Endothelial cell of umbilical vein (primary cell): Measurements from ENCODE around the gene LCOR. TPM values are rescaled to one million over a fixed set of nuclear protein-coding genes. Genes with fewer than 3 reads are reported as not detected.

Experiments used
- BruUV-seq: library from RNA; stranded (reverse); fragments of 400-500 nt; replicated peaks from 2 replicates; lab custom pipeline; 2021; lab: Mats Ljungman, UMichigan
- CTCF ChIA-PET: fragments of 300-600, 350-600 bp; sonication (Branson Sonifier 250); formaldehyde crosslinking; loops from one replicate; lab custom pipeline; 2021; ENCODE audit warnings: antibody characterized with exemption, inconsistent platforms; lab: Charles Lee
- POLR2A ChIA-PET: fragments of 300-600, 350-600 bp; sonication (Branson Sonifier 250); formaldehyde crosslinking; loops from one replicate; lab custom pipeline; 2021; ENCODE audit warnings: antibody characterized with exemption, inconsistent platforms; lab: Charles Lee
- DNase-seq: peaks from one replicate; pipeline ENCODE4 v3.0.0-alpha.2; 2011; ENCODE audit warnings: low read depth, low spot score
- FAIRE-seq: peaks from 2 replicates; lab custom pipeline; 2011; peaks lifted over from hg19 to GRCh38; lab: Jason Lieb, UNC
- H2AFZ ChIP-seq: 2 replicates; pipeline ENCODE4 v1.6.0; 2012; ENCODE audit warnings: low read depth, low read length, control low read depth, inconsistent platforms
- H3K27ac ChIP-seq: 2 replicates; pipeline ENCODE4 v1.5.1; 2011; ENCODE audit warnings: low read depth, mild to moderate bottlenecking, control low read depth, low read length, moderate library complexity; ENCODE audit not compliant: insufficient read depth
- H3K27me3 ChIP-seq, 2 experiments: 2 replicates each; pipeline versions ENCODE4 v1.6.0 to v1.6.1; 2011; ENCODE audit warnings: low read length in 2 of 2, mixed read lengths in 1 of 2; ENCODE audit not compliant: control insufficient read depth in 2 of 2, insufficient read depth in 2 of 2
- H3K36me3 ChIP-seq, 2 experiments: 2 replicates in 1 of 2; 3 replicates in 1 of 2; pipeline ENCODE4 v1.5.1; 2011; ENCODE audit warnings: low read length in 2 of 2, mild to moderate bottlenecking in 1 of 2, moderate library complexity in 1 of 2; ENCODE audit not compliant: control insufficient read depth in 2 of 2, insufficient read depth in 2 of 2; ENCODE audit errors: extremely low read depth in 1 of 2
- H3K4me1 ChIP-seq: 3 replicates; pipeline ENCODE4 v1.5.1; 2011; ENCODE audit warnings: mild to moderate bottlenecking, low read length; ENCODE audit not compliant: control insufficient read depth, insufficient read depth; ENCODE audit errors: extremely low read depth
- H3K4me2 ChIP-seq: 2 replicates; pipeline ENCODE4 v1.6.1; 2011; ENCODE audit warnings: low read length, control low read depth, mixed read lengths; ENCODE audit not compliant: insufficient read depth
- H3K4me3 ChIP-seq, 3 experiments: fragments of 200-600 bp in 1 of 3; sonication (generic), shearing (Covaris generic) in 1 of 3; replicated peaks in 1 of 3; 2 replicates each; pipeline ENCODE4 v1.5.1; 2011 to 2016; ENCODE audit warnings: control low read depth in 3 of 3, low read length in 3 of 3, mild to moderate bottlenecking in 2 of 3, inconsistent platforms in 1 of 3, low read depth in 1 of 3, moderate library complexity in 1 of 3; ENCODE audit not compliant: insufficient read depth in 1 of 3
- H3K79me2 ChIP-seq: 2 replicates; pipeline ENCODE4 v1.6.0; 2012; ENCODE audit warnings: low read length, inconsistent platforms; ENCODE audit not compliant: control insufficient read depth, insufficient read depth
- H3K9ac ChIP-seq: replicated peaks from 2 replicates; pipeline ENCODE3; 2011; ENCODE audit warnings: low read length, control low read depth; ENCODE audit not compliant: insufficient read depth; ENCODE audit errors: extremely low read depth
- H3K9me1 ChIP-seq: replicated peaks from 3 replicates; pipeline ENCODE4 v1.6.0; 2011; ENCODE audit warnings: mild to moderate bottlenecking, low read length; ENCODE audit not compliant: control insufficient read depth, insufficient read depth; ENCODE audit errors: extremely low read depth
- H3K9me3 ChIP-seq: replicated peaks from 2 replicates; pipeline ENCODE4 v1.5.1; 2012; ENCODE audit warnings: low read length, inconsistent platforms; ENCODE audit not compliant: control insufficient read depth, insufficient read depth
- H4K20me1 ChIP-seq: replicated peaks from 2 replicates; pipeline ENCODE3; 2011; ENCODE audit warnings: mild to moderate bottlenecking, low read length; ENCODE audit not compliant: control insufficient read depth, insufficient read depth; ENCODE audit errors: extremely low read depth
- CTCF ChIP-seq, 2 donors: IDR thresholded peaks; 1 replicate in 1 of 2; 2 replicates in 1 of 2; pipeline ENCODE4 v1.5.1; 2011; ENCODE audit warnings: low read length in 2 of 2, mild to moderate bottlenecking in 2 of 2, moderate library complexity in 2 of 2, control low read depth in 1 of 2, inconsistent platforms in 1 of 2, low read depth in 1 of 2; ENCODE audit not compliant: insufficient read depth in 1 of 2; ENCODE audit errors: extremely low read depth in 1 of 2
- FOS ChIP-seq: IDR thresholded peaks from 2 replicates; pipeline ENCODE4 v1.6.1; 2011; ENCODE audit warnings: mild to moderate bottlenecking, low read length, moderate library complexity, borderline replicate concordance; ENCODE audit not compliant: insufficient read depth
- JUN ChIP-seq: IDR thresholded peaks from 2 replicates; pipeline ENCODE4 v1.6.1; 2011; ENCODE audit warnings: borderline replicate concordance, low read depth; ENCODE audit not compliant: insufficient read length, insufficient read depth
- MAX ChIP-seq: IDR thresholded peaks from 2 replicates; pipeline ENCODE4 v1.6.1; 2011; ENCODE audit not compliant: insufficient read depth, insufficient read length
- MYC ChIP-seq: IDR thresholded peaks from one replicate; pipeline ENCODE4 v1.6.1; 2011; ENCODE audit warnings: mild to moderate bottlenecking, low read depth, low read length
- dilution Hi-C: fragments of 300-500 bp; cut with MboI; formaldehyde crosslinking; loops from one replicate; pipeline ENCODE4 v1.15.0; 2019; ENCODE audit warnings: low sequenced_read_pairs; ENCODE audit not compliant: extremely low pct_ligation_motif_present
- intact Hi-C: fragments of 100-400 bp; cut with micrococcal nuclease; formaldehyde crosslinking; loops from one replicate; pipeline ENCODE4 v1.10.0; 2022
- polyA plus RNA-seq, 4 experiments: library from polyadenylated mRNA; depleted of rRNA in 3 of 4; stranded (reverse) in 3 of 4; unstranded in 1 of 4; fragments of >200 nt; gene quantifications; 2 replicates each; pipeline versions ENCODE4 v1.2.1 to v1.2.3, GENCODE V29; 2011 to 2012; ENCODE audit warnings: missing spikeins in 1 of 4
- total RNA-seq: library from RNA; stranded (reverse); gene quantifications from 2 replicates; pipeline ENCODE4 v1.2.3, GENCODE V29; 2021

The LCOR gene
- total and polyA plus RNA-seq, 2 donors (not counting 3 experiments of a cell fraction or from before 2014, with no cell fraction given): 11.6 to 39.0 TPM

DNA sequence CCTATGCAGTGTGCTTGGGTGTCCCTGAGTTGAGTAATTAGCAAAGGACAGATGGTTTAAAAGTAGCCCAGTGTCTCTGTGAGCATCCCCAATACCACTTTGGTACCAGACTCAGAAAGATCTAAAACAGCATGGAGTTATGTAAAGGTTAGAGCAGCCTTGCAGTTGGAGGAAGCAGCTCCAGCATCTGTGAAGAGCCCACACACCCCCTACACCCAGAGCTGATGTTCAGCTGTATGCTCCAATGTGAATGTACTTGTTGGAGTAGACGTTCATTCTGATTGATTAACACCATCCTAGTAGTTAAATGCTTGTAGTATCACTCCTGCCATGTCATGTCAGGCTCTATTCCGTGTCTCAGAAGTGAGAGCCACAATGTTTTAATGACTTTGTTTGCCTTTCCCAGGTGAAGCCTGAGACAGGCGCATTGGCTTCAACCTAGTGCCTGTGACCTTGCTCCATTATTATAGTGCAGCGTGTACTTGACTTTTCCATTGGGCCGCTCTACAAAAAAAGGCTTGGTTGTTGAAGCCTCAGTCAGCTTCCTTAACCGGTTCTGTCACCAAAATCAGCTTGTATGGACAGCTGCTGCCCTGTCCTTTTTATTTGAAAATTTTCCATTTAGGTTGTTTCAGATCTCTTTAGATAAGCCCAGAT, 154.2 kb downstream of the LCOR start:
- Histone ChIP-seq H4K20me1 (no peaks in the 10 kb centered on the region), H3K79me2 (no peaks in the 10 kb centered on the region), H3K27me3 (no peaks in the 10 kb centered on the region), H3K9me3 (no peaks in the 10 kb centered on the region), H3K9me1 (no peaks in the 10 kb centered on the region), H3K4me2 (no peak overlapping the region), H2AFZ (no peak overlapping the region), H3K4me1 (no peaks in the 10 kb centered on the region), H3K36me3 (peaks cover 5 to 9% of the 10 kb centered on the region in 2 experiments), H3K4me3 (no peak overlapping the region), H3K9ac (no peak overlapping the region), H3K27ac (no peak overlapping the region)
- TF ChIP-seq MAX: no peak
- TF ChIP-seq MYC: no peak
- no peak for TF ChIP-seq CTCF (IDR thresholded peaks at IDR 0.05; ENCODE audit: extremely low read depth in 1 of 2, insufficient read depth in 1 of 2, low read depth in 1 of 2, low read length in 2 of 2)
- TF ChIP-seq JUN: no peak
- TF ChIP-seq FOS: no peak
- CTCF ChIA-PET: no interaction called here
- FAIRE-seq (no peak), DNase-seq (no peak)
- intact Hi-C loops (loop anchor here (1.0 kb wide), 1 partner anchor 140 kb away; no protein-coding TSS in a partner anchor), dilution Hi-C loops (no loop called here)
- BruUV-seq: no TSS peak
- POLR2A ChIA-PET: no interaction called here
